ENCODE measurements around the gene C14orf93. TPM values are rescaled to one million over a fixed set of nuclear protein-coding genes. Genes with fewer than 3 reads are reported as not detected.

Gene C14orf93
- polyA plus RNA-seq, 2 donors = 4.7 to 6.1 TPM

- no peaks in the 10 kb centered on the region for H3K9me3 ChIP-seq (ENCODE audit: control insufficient read depth in 2 of 2, insufficient read depth in 1 of 2, low read depth in 1 of 2, low read length in 1 of 2)
- no peaks in the 10 kb centered on the region for H3K4me1 ChIP-seq (ENCODE audit: control insufficient read depth in 2 of 2, insufficient read depth in 2 of 2, low read length in 1 of 2)
- H3K27me3 ChIP-seq (ENCODE audit: control insufficient read depth in 1 of 2, insufficient read depth in 2 of 2, low read length in 2 of 2) = no peaks in the 10 kb centered on the region
- WGBS, 2 donors = 85 to 87% methylated on average over 9 of the region's 9 CpGs
- H3K4me3 ChIP-seq (ENCODE audit: low read depth in 1 of 2, low read length in 2 of 2) = no peak overlapping the region
- H3K36me3 ChIP-seq (ENCODE audit: control insufficient read depth in 2 of 2, insufficient read depth in 2 of 2, low read length in 1 of 2) = no peaks in the 10 kb centered on the region
- H3K27ac ChIP-seq (ENCODE audit: low read depth in 2 of 2, low read length in 1 of 2) = no peak overlapping the region
Measured at GRCh38 chr14:22997676-22998323, 12.1 kb downstream of the C14orf93 start.

- Histone ChIP-seq H3K9me3 (ENCODE audit: control insufficient read depth in 2 of 2, insufficient read depth in 1 of 2, low read depth in 1 of 2, low read length in 1 of 2) (no peaks in the 10 kb centered on the region), H3K27me3 (ENCODE audit: control insufficient read depth in 1 of 2, insufficient read depth in 2 of 2, low read length in 2 of 2) (no peaks in the 10 kb centered on the region), H3K27ac (ENCODE audit: low read depth in 2 of 2, low read length in 1 of 2) (no peak overlapping the region), H3K4me3 (ENCODE audit: low read depth in 1 of 2, low read length in 2 of 2) (no peak overlapping the region), H3K36me3 (ENCODE audit: control insufficient read depth in 2 of 2, insufficient read depth in 2 of 2, low read length in 1 of 2) (no peaks in the 10 kb centered on the region), H3K4me1 (ENCODE audit: control insufficient read depth in 2 of 2, insufficient read depth in 2 of 2, low read length in 1 of 2) (no peaks in the 10 kb centered on the region)
- WGBS, 2 donors = 79% methylated on average over 10 to 11 of the region's 11 CpGs
Measured at GRCh38 chr14:22996768-22997654, 12.9 kb downstream of the C14orf93 start.

DNA sequence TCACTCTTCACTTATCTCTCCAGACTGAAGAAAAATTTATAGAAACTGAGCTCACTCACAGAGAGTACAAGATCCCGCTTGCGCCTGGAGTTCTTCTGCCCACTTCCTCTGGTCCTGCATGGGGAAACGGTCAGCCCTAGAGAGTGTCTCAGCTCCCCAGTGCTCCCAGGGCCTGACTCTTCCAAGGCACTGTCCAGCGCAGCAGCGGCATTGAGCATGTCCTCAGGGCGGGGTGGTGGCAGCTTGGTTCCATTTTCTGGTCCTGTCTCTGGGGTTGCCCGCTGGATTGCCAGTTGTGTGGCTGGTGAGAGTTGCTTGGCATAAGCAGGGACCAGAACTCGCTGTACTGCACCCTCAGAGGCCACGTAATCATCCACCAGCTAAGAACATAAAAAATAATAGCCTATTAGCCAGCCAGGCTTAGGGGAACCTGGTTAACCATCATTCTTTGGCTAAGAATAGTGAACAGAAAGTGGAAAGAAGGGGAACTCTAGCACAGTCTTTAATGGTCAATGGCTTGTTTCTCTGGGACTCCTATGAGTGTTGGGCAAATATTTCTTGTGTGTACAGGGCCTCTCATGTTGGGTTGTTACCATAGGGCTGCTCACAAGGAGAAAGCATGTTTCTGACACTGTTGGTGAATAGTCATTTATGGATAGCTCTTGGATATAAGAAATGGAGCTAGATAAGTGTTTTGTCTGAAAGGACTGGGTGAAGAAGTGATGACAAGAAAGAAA is 13.9 kb downstream of the C14orf93 start:
- Histone ChIP-seq H3K4me3 (ENCODE audit: low read depth in 1 of 2, low read length in 2 of 2) (no peak overlapping the region), H3K27me3 (ENCODE audit: control insufficient read depth in 1 of 2, insufficient read depth in 2 of 2, low read length in 2 of 2) (no peaks in the 10 kb centered on the region), H3K4me1 (ENCODE audit: control insufficient read depth in 2 of 2, insufficient read depth in 2 of 2, low read length in 1 of 2) (no peaks in the 10 kb centered on the region), H3K27ac (ENCODE audit: low read depth in 2 of 2, low read length in 1 of 2) (no peak overlapping the region), H3K9me3 (ENCODE audit: control insufficient read depth in 2 of 2, insufficient read depth in 1 of 2, low read depth in 1 of 2, low read length in 1 of 2) (no peaks in the 10 kb centered on the region), H3K36me3 (ENCODE audit: control insufficient read depth in 2 of 2, insufficient read depth in 2 of 2, low read length in 1 of 2) (no peaks in the 10 kb centered on the region)
- WGBS, 2 donors = 89% methylated on average over 9 of the region's 9 CpGs

DNA sequence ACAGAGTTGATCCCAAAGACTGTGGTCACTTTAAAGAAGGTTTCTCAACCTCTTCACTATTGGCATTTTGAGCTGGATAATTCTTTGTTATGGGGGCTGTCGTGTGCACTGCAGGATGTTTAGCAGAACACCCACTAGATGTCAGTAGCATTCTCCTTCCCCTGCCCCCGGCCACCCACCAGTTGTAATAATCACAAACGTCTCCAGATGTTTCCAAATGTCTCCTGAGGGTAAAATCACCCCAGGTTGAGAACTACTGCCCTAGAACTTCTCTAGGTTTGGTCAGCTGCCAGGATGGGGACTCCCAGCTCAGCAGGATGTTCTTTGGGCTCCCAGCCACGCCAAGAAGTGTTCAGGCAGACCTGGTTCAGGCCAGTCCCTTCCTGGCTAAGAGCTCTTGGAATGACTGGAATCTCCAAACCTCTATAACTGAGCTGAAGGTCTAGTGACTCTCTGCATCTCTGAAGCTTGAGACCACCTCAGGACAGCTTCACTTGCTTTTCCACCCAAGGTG is 15.1 kb downstream of the C14orf93 start:
- WGBS, 2 donors = 6 to 20% methylated on average over 4 of the region's 4 CpGs
- Histone ChIP-seq H3K27ac (ENCODE audit: low read depth in 2 of 2, low read length in 1 of 2) (no peak overlapping the region), H3K9me3 (ENCODE audit: control insufficient read depth in 2 of 2, insufficient read depth in 1 of 2, low read depth in 1 of 2, low read length in 1 of 2) (no peaks in the 10 kb centered on the region), H3K4me3 (ENCODE audit: low read depth in 1 of 2, low read length in 2 of 2) (no peak overlapping the region), H3K36me3 (ENCODE audit: control insufficient read depth in 2 of 2, insufficient read depth in 2 of 2, low read length in 1 of 2) (no peaks in the 10 kb centered on the region), H3K4me1 (ENCODE audit: control insufficient read depth in 2 of 2, insufficient read depth in 2 of 2, low read length in 1 of 2) (no peaks in the 10 kb centered on the region), H3K27me3 (ENCODE audit: control insufficient read depth in 1 of 2, insufficient read depth in 2 of 2, low read length in 2 of 2) (no peaks in the 10 kb centered on the region)

DNA sequence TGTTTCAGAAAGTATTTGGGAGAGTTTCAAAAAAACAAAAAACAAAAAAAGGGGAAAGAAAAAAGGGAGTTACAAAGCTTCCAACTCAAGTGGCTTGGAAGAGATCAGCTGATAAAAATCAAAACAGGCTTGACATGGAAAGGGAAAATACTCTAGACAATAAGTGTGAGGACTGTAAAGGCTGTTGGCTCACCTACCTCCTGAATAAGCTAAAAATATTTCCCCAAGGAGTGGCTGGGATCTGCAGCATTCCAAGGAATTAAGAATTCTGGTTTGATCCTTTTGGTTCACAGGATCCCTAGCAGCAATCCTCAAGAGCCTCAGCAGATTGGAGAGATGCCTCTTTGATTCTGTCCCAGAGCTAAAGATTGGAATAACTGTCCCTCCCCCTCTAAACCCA is 16.4 kb downstream of the C14orf93 start:
- Histone ChIP-seq H3K27ac (ENCODE audit: low read depth in 2 of 2, low read length in 1 of 2) (no peak overlapping the region), H3K9me3 (ENCODE audit: control insufficient read depth in 2 of 2, insufficient read depth in 1 of 2, low read depth in 1 of 2, low read length in 1 of 2) (no peaks in the 10 kb centered on the region), H3K36me3 (ENCODE audit: control insufficient read depth in 2 of 2, insufficient read depth in 2 of 2, low read length in 1 of 2) (no peaks in the 10 kb centered on the region), H3K27me3 (ENCODE audit: control insufficient read depth in 1 of 2, insufficient read depth in 2 of 2, low read length in 2 of 2) (no peaks in the 10 kb centered on the region), H3K4me3 (ENCODE audit: low read depth in 1 of 2, low read length in 2 of 2) (no peak overlapping the region), H3K4me1 (ENCODE audit: control insufficient read depth in 2 of 2, insufficient read depth in 2 of 2, low read length in 1 of 2) (no peaks in the 10 kb centered on the region)

GRCh38 chr14:22991852-22992251 is 18.1 kb downstream of the C14orf93 start:
- 84 to 87% methylated on average over 8 of the region's 8 CpGs for WGBS, 2 donors
- no peak overlapping the region for H3K27ac ChIP-seq (ENCODE audit: low read depth in 2 of 2, low read length in 1 of 2)
- no peaks in the 10 kb centered on the region for H3K36me3 ChIP-seq (ENCODE audit: control insufficient read depth in 2 of 2, insufficient read depth in 2 of 2, low read length in 1 of 2)
- no peaks in the 10 kb centered on the region for H3K4me1 ChIP-seq (ENCODE audit: control insufficient read depth in 2 of 2, insufficient read depth in 2 of 2, low read length in 1 of 2)
- no peaks in the 10 kb centered on the region for H3K9me3 ChIP-seq (ENCODE audit: control insufficient read depth in 2 of 2, insufficient read depth in 1 of 2, low read depth in 1 of 2, low read length in 1 of 2)
- H3K27me3 ChIP-seq (ENCODE audit: control insufficient read depth in 1 of 2, insufficient read depth in 2 of 2, low read length in 2 of 2) = no peaks in the 10 kb centered on the region
- H3K4me3 ChIP-seq (ENCODE audit: low read depth in 1 of 2, low read length in 2 of 2) = no peak overlapping the region

DNA sequence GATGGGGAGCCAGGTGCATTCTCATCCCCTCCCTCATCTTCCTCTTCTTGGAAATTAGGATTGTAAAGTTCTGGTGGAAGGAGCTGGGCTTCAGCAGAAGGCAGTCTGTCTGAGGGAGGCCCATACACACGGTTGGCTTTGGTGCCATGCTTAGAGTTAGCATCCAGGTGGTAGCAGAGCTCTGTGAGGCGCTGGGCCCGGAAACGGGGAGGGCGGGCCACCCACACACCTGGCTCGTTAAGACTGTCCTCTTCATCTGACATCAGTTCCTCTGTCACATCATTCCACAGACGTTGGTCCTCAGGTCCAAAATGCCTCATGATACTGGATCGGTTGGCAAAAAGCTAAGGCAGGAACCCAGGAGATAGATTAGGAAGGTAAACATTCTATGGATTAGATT is 22.7 kb downstream of the C14orf93 start:
- Histone ChIP-seq H3K36me3 (ENCODE audit: control insufficient read depth in 2 of 2, insufficient read depth in 2 of 2, low read length in 1 of 2) (no peaks in the 10 kb centered on the region), H3K27ac (ENCODE audit: low read depth in 2 of 2, low read length in 1 of 2) (no peak overlapping the region), H3K27me3 (ENCODE audit: control insufficient read depth in 1 of 2, insufficient read depth in 2 of 2, low read length in 2 of 2) (no peaks in the 10 kb centered on the region), H3K4me3 (ENCODE audit: low read depth in 1 of 2, low read length in 2 of 2) (no peak overlapping the region), H3K4me1 (ENCODE audit: control insufficient read depth in 2 of 2, insufficient read depth in 2 of 2, low read length in 1 of 2) (no peaks in the 10 kb centered on the region), H3K9me3 (ENCODE audit: control insufficient read depth in 2 of 2, insufficient read depth in 1 of 2, low read depth in 1 of 2, low read length in 1 of 2) (no peaks in the 10 kb centered on the region)
- WGBS, 2 donors = 77 to 79% methylated on average over 8 of the region's 8 CpGs

GRCh38 chr14:22986508-22987054 is 23.4 kb downstream of the C14orf93 start:
- Histone ChIP-seq H3K27me3 (ENCODE audit: control insufficient read depth in 1 of 2, insufficient read depth in 2 of 2, low read length in 2 of 2) (no peaks in the 10 kb centered on the region), H3K4me1 (ENCODE audit: control insufficient read depth in 2 of 2, insufficient read depth in 2 of 2, low read length in 1 of 2) (no peaks in the 10 kb centered on the region), H3K36me3 (ENCODE audit: control insufficient read depth in 2 of 2, insufficient read depth in 2 of 2, low read length in 1 of 2) (no peaks in the 10 kb centered on the region), H3K27ac (ENCODE audit: low read depth in 2 of 2, low read length in 1 of 2) (no peak overlapping the region), H3K9me3 (ENCODE audit: control insufficient read depth in 2 of 2, insufficient read depth in 1 of 2, low read depth in 1 of 2, low read length in 1 of 2) (no peaks in the 10 kb centered on the region), H3K4me3 (ENCODE audit: low read depth in 1 of 2, low read length in 2 of 2) (no peak overlapping the region)
- WGBS, 2 donors = 18 to 21% methylated on average over 5 of the region's 5 CpGs

DNA sequence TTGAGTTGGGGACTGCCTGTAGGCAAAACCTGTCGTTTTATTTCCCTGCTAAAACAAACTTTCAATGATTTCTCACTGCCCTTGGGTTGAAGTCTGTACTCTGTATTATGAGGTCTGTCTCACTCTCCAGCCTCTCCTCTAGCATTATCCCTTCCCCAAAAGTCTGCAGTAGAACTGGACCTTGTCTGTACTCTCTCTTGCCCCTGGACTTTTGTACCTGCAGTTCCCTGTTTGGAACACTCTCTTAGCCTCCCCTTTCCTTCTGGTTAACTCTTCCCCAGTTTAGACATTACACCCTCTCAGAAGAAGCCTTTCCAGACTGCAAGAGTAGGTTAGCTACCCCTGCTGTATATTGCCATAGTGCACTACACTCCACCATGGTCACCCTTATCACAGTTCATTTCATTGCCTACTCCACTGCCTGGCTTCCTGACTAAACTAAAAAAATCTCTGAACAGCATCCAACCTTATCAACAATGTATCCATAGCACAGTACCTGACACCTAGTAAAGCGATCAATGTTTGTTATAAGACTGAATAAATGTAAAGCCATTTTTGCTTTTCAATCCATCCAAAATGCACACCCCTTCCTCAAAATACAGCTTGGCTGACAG is 23.9 kb downstream of the C14orf93 start:
- Histone ChIP-seq H3K36me3 (ENCODE audit: control insufficient read depth in 2 of 2, insufficient read depth in 2 of 2, low read length in 1 of 2) (no peaks in the 10 kb centered on the region), H3K4me3 (ENCODE audit: low read depth in 1 of 2, low read length in 2 of 2) (no peak overlapping the region)
- 41 to 57% methylated on average over 2 of the region's 2 CpGs for WGBS, 2 donors

More for the DNA sequence above, 23.9 kb downstream of the C14orf93 start:
- no peaks in the 10 kb centered on the region for H3K27me3 ChIP-seq (ENCODE audit: control insufficient read depth in 1 of 2, insufficient read depth in 2 of 2, low read length in 2 of 2)
- no peaks in the 10 kb centered on the region for H3K9me3 ChIP-seq (ENCODE audit: control insufficient read depth in 2 of 2, insufficient read depth in 1 of 2, low read depth in 1 of 2, low read length in 1 of 2)
- no peak overlapping the region for H3K27ac ChIP-seq (ENCODE audit: low read depth in 2 of 2, low read length in 1 of 2)
- H3K4me1 ChIP-seq (ENCODE audit: control insufficient read depth in 2 of 2, insufficient read depth in 2 of 2, low read length in 1 of 2) = no peaks in the 10 kb centered on the region

Measured in esophagus (tissue), 2 donors.